Amygdala (tissue), 56 donors: ENCODE data around the gene HSPA14.
"Not testable (repeated sequence)": the region's sequence is repeated elsewhere in the genome, so short reads cannot be mapped to it uniquely, and the experiment has no call there.

Experiments
- DNase-seq, 56 donors: peaks; one replicate each; lab custom pipeline; 2025; lab: John Stamatoyannopoulos, UW

HSPA14 gene

DNA sequence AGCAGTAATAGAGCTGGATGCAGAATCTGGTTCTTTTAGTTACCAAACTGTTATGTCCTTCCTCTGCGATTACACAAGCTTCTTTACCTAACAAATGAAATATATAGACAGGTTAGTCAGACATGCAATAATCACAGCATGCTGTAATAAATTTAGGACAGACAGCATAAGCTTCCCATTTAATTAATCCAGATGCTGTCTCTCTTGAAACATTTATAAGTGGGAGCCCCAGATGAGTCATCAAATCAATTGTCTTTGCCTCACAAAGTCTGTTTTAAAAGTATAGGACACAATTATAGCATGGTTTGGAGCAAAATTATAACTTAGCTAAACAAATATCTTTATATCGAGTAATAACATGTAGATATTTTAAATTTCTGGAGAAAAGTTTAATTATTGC lies 1.9 kb upstream of the HSPA14 start:
- DNase-seq = no peak

DNA sequence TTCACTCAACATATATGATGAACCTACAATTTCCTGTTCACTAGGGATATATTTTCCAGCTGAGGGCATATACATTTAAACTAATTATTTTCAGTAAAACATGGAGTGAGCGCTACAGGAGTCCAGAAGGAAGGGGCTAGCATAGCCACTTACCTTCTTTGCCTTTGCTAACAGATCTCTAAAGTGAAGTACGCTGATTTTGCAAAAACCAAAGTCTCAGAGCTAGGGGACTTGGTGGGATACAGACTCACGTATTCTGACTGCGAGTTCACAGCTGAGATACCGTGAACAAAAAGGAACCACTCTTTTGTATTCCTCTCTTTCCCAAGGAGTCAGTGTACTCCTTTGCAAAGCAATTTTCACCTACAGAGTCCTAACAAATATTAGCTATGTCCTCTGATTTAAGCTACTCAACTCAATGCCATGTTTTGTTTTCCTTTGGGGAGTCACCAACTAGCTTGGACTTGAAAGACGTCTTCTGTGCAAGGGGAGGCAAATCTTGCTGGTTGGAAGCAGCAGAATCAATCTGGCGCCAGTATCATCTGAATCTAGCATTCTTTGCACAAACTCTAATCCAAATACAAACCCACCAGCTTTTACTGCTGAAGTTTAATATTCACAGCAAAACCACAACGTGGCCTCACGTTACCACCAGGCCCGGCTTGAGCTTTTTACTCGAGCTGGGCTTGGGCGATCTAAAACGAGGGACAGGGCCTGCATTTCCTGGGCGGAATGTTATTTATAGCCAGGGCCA lies 926 bp upstream of the HSPA14 start:
- DNase-seq = peak in 1 of 56 donors; percentile 41

DNA sequence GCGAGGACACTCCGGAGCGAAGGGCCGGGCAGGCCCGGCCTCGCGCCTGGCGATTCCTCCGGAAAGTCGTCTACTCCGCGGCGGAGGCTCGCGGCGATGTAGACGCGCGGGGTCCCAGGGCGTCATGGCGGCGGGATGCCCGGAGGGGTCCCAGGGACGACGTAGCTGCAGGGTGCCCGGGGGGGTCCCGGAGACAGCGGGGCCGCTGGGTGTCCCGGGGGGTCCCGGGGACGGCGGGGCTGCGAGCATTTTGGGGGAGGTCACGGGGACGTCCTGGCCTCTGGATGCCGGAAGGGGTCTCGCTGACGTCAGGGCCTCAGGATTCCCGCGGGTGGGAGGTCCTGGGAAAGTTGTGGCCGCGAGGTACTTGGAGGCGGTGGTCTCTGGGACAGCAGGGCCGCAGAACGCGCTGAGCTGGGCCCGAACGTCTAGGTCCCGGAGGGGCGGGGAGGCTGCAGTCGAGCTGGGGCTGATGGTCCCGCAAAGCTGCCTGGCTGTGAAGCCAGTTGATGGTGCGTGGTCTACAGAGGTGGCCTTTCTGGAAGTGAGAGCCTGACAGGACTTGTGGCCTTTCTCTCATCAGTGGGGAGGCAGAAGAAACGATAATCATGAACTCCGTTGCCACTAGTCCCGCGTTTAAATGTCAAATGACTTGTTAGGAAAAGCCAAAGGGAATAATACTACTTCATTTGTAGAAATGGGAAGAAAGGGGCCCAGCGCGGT lies 637 bp downstream of the HSPA14 start:
- DNase-seq = peak in 17 of 56 donors; percentile 4 to 47 (median 19)

DNA sequence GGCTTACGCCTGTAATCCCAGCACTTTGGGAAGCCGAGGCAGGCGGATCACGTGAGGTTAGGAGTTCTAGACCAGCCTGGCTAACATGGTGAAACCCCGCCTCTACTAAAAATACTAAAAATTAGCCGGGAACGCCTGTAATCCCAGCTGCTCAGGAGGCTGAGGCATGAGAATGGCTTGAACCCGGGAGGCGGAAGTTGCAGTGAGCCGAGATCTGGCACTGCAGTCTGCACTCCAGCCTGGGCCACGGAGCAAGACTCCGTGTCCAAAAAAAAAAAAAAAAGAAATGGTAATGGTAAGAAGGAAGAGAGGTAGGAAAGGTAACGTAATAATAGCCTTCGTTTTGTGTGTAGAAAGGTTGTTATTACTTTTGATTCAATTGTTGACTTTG lies 1.2 kb downstream of the HSPA14 start:
- DNase-seq = no peak

DNA sequence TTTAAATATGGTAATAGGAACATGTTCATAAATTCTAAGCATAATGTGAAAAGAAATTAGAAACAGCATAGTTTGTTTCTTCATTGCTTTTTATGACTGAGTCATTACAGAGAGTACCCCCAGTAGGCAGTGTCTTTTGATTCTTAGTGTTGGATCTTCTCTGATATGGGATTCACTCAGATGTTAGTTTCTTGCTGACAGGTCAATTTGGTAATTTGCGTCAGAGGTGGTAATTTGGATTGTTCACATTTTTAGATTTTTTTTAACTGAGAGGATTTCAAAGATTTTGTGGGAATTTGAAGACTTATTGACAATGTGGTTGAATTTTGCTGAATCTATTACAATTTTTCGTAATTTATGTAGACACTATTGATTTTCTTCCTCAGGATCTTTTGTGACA lies 2.1 kb downstream of the HSPA14 start:
- no peak for DNase-seq

DNA sequence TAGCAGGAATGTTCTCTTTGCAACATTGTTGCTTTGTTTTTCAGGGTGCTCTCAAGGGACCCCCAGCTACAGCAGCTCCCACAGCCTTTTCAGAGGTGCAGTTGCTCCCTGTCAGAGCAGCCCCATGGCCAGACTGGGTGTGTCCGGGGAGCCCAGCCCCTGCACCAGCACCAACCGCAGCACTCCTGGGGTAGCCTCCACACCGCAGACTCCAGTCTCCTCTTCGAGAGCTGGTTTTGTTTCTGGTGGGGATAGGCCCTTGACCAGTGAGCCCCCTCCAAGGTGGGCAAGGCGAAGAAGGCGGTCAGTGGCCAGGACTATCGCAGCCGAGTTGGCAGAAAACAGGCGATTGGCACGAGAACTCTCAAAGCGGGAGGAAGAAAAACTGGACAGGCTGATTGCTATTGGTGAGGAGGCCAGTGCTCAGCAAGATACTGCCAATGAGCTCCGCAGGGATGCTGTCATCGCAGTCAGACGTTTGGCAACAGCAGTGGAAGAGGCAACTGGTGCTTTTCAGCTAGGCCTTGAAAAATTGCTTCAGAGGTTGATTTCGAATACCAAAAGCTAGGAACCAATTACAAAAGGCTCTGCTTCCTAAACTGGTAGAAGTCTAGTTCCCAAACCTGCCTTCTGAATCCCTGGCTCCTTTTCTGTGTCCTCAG lies 5.4 kb downstream of the HSPA14 start:
- no peak for DNase-seq

DNA sequence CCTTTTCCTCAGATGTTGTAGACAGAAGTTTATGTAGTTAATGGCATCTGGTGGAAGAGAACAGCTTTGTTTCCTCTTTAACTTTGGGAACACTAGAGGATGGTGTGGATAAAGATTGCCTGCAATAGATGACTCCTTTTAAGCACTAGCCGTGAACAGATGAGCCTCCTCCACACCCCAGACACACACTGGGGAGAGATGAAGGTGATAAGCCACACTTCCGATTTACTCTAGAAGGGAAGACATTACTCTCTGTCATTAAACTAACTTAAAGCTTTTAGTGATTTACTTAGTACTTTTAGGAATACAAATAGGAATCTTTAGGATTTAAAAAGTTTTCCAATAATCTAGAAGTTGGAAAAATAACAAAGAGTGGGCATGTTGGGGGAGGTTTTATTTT lies 6.8 kb downstream of the HSPA14 start:
- DNase-seq = no peak

DNA sequence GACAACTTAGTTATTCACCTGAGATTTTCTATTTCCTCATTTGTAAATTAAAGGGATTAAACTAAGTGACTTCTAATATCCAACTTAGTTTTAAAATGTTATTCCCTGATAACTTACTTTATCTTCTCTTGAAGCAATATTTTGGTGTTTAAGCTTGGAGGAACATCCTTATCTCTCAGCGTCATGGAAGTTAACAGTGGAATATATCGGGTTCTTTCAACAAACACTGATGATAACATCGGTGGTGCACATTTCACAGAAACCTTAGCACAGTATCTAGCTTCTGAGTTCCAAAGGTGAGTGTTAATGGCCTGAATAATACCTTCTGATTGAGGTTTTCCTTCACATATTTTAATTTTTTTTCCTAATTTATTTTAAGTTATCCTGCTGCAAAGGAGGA lies 14.1 kb downstream of the HSPA14 start:
- no peak for DNase-seq

DNA sequence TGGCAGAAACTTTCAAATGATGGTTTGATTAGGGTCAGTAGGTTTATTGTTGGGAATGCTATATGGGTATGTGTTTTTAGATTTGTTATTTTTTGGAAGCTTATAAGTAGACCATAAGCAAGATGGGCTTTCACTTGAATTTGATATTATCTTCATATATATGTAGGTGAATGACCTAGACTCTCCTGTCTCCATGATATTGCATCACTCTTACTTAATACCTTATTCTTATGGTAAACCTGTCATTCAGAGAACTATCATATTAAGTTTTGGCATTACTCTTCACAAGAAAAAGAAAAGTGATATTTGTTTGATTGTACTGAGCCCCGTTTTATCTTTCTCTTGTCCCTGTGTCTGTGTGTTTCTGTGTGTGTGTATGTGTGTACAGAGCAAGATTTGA lies 17.3 kb downstream of the HSPA14 start:
- no peak for DNase-seq

DNA sequence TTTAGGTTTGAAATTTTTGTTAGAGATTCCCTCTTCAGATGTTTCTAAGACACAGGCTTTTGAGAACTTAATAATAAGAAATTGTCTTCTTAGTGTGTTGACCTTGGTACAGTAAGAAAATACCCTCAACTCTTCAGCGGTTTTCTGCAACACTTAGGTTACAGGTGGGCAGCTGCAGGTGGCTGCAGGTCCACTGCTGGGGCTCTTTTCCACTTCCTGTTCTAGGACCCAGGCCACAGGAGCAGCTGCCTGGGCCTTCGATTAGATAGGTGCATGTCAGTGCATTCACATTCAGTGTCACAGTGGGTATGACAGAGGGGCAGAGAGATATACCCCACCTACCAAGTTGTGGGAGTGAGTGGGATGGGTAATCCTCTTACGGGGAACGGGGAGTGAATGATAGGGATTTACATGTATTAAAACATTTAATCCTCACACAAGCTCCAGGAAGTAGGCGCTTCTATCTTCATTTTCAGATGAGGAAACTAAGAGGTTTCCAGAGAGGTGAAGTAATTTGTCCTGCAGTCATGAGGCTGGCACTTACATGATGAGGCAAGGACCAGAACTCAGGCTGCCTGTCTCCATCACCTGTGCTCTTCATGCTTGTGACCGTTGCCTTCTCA lies 20.3 kb downstream of the HSPA14 start:
- DNase-seq = no peak

DNA sequence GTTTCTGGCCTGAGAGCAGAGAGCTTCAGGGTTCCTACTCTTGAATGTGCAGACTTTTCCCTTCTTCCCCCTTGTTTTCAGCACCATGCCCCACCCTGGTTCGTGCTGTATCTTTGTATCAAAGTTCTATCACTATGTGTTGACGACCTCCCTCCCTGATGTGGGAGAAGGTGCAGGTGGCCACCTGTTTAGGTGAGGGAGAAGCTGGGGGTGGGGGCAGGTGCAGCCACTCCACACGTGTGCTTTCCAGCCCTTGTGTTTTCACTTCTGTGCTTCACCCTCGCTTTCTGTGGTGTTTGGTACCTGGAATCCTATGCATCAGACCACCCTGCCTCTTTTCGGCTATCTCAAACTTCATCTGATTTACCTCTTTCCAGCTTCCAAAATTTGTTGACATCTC lies 20.9 kb downstream of the HSPA14 start:
- DNase-seq = no peak

DNA sequence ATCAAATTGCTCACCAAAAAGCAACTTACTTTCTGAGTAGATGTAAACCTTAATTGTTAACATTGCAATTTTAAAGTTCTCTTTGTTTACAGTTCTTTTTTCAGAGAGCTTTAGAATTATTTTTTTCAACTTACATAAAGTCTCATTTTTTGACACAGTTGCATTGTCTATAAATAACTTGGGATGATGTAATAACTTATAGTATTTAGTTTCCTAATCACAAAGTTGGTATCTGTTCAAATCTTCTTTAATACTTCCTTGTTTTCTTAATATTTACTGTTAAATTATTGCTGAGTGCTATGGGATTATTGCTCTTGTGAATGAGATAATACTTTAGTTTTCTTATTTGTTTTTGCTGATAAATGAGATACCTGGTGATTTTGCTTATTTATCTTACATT lies 21.7 kb downstream of the HSPA14 start:
- DNase-seq = no peak

DNA sequence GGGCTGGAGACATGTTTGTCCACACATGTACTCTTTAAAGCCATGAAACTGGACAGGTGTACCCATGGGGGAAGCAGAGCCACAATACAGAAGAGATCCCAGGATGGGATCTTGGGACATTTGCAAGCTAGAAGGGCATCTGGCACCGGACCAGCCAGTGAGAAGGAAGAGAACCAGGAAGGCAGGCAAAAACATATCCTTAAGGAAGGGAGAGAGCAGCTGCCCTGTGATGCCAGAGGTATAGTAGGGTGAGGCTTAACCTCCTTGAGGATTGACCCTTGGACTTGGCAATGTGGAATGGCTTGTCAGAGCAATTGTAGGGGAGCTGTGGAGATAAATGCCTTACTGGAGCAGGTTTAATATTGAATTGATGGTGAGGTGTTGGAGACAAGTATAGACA lies 22.7 kb downstream of the HSPA14 start:
- DNase-seq = no peak

DNA sequence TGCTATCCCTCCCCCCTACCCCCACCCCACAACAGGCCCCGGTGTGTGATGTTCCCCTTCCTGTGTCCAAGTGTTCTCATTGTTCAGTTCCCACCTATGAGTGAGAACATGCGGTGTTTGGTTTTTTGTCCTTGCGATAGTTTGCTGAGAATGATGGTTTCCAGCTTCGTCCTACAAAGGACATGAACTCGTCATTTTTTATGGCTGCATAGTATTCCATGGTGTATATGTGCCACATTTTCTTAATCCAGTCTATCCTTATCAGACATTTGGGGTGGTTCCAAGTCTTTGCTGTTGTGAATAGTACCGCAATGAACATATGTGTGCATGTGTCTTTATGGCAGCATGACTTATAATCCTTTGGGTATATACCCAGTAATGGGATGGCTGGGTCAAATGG lies 26.4 kb downstream of the HSPA14 start:
- not testable (repeated sequence) for DNase-seq

DNA sequence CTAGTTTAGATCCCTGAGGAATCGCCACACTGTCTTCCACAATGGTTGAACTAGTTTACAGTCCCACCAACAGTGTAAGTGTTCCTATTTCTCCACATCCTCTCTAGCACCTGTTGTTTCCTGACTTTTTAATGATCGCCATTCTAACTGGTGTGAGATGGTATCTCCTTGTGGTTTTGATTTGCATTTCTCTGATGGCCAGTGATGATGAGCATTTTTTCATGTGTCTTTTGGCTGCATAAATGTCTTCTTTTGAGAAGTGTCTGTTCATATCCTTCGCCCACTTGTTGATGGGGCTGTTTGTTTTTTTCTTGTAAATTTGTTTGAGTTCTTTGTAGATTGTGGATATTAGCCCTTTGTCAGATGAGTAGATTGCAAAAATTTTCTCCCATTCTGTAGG lies 26.8 kb downstream of the HSPA14 start:
- DNase-seq = not testable (repeated sequence)

DNA sequence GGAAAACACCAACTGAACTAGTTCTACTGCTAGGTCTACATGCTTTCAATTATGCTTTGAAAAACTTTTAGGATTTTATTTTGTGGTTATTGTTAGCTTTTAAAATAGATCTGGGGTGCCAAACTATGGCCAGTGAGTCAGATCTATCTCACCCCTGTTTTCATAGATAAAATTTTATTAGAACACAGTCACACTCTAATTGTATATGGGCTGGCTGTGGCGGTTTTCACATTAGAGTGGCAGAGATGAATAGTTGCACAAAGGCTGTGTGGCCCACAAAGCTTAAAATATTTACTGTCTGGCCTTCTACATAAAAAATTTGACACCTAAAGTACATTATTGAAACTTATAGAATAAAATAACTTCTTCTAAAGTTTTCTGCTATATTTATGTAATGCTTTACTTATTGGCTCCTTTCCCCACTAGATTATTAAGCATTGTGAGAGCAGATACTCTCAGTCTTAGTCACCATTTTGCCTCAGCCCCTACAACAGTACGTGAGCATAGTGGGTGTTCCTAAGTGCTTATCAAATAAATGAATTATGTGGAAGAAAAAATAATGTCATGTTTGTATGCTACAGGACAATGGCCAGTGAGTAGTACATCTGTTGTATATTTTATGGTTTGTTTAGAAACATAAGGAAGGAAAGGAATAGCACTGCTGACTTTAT lies 35.1 kb downstream of the HSPA14 start:
- no peak for DNase-seq

DNA sequence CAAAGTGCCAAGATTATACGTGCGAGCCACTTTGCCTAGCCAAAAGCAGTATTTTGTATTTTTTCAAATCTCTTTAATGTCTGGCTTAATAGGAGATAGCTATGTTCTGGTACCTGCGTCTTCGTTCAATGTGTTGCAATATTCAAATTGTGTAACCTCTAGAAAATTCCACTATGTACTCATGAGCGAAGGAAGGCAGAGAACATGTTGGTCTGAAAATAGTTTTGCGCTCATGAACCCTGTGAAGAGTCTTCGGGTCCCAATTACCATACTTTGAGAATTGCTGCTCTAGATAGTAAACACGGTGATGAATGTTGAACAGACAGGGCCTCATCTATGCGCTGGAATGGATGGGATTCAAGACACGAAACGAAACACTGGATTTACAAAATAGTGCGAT lies 37.8 kb downstream of the HSPA14 start:
- DNase-seq = no peak

DNA sequence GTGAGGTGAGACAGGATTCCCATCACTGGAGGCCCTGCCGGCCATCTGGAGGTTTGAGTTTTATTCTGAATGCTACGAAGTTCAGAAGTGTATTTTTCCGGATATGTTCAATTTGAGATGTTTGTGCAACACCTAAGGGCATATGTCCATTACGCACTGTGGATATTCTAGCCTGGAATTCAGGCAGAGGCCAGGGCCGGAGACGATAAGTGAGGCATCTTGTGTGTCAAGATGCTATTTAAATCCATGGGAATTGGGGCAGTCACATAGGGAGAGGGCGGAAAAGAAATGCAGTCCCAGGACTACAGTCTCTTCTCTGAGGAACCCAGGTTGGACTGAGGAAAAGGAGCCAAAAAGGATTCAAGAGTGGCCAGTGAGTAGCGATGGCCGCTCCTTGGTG lies 38.7 kb downstream of the HSPA14 start:
- DNase-seq = no peak

DNA sequence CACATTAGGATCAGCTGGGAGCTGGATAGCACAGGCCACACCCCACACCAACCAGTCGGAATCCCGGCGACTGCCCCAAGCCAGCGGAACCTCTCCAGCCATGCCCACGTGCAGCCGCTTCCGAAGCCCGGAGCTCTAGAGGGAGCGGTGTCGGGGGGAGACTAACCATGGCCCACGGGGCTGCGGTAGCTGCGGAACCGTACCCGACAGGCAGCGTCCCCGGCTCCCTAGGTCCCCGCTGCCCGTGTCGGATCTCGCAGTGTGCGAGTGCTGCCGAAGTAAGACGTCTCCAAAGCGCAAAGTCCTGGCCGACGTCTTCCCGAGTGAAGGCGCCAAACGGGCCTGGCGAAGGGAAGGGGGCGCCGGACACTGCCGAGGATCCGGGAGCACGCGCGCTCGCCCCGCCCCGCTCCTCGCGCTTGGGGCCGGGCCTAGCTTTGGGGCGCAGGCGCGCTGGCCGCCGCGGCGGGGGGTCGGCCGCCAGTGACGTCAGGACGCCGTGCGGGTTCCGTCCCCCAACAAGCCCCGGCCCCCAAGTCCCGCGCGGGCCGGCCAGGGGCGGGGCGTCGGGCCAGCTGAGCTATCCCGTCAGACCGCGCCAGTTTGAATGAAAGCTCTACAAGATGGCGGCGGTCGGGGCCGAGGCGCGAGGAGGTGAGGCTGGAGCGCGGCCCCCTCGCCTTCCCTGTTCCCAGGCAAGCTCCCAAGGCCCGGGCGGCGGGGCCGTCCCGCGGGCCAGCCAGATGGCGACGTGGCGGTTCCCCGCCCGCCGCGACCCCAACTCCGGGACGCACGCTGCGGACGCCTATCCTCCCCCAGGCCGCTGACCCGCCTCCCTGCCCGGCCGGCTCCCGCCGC lies 40.4 kb downstream of the HSPA14 start, which contains the start of gene SUV39H2:
SUV39H2 (plus strand) TSS at position 601 of the 858 bp plus-strand sequence; CDS start at position 624, 23 bp downstream.
- DNase-seq = peak; percentile 45 to 97 (median 89)
